SK-MEL-5 (cell line): ENCODE results near the gene POC5. TPM values are rescaled to one million over a fixed set of nuclear protein-coding genes. Genes with fewer than 3 reads are reported as not detected.

Experiments used
- DNase-seq: peaks from one replicate; pipeline ENCODE4 v3.0.0-alpha.2; 2016; ENCODE audit warnings: low read depth, low spot score
- in situ Hi-C: cut with HindIII; loops from 2 replicates; pipeline ENCODE4 v1.10.0; 2016; ENCODE audit warnings: low sequenced_read_pairs, high pct_unique_total_duplicates, low pct_unique_long_range_greater_than_20kb
- total RNA-seq: library from RNA; depleted of rRNA; stranded (reverse); fragments of >200 nt; shearing (Covaris generic); gene quantifications from 2 replicates; pipeline ENCODE4 v1.2.3, GENCODE V29; 2014

Gene POC5
- total RNA-seq, 1 experiment from 2014 or later = 18.3 TPM

GRCh38 chr5:75668977-75669689, 48.1 kb downstream of the POC5 start:
- DNase-seq = peak; percentile 24
- in situ Hi-C loops = no loop called here

DNA sequence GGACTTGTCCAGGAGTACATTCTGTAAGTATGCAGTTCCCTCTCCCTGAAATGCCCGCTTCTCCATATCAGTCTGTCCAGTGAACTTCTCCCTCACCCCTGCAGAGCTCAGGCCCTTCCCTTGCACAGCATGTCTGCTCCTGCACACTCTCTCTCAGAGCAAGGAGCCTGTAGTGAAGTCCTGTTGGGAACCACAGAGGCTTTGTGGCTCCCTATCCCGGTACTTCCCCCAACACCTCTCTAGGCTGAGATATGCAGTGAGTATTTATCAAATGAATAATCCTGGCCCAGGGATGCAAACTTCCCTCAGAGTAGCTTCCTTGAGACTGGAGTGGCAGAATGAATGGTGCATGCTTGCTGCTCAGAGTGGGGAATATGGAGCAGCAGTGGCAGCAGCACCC, 48.8 kb downstream of the POC5 start:
- in situ Hi-C loops = no loop called here
- DNase-seq = no peak

DNA sequence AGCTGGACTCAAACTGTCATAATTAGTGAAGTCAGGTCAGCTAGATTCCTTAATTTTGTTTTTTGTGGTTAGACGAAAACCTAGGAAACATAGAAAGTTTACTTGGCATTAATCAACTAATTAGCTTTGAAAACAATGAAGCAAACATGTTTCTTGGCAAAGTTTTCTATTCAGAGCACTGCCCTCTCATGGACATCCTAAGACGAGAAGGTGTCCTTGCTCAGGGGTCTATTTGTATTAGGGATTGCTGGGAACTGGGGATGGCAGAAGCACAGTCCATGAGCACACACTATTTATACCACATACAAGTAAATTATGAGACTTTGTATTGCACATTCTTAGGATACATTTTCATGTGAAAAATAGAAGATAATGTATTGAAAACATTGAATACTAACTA, 49.7 kb downstream of the POC5 start:
- peak; percentile 40 for DNase-seq
- in situ Hi-C loops = no loop called here

- peak; percentile 46 for DNase-seq
- in situ Hi-C loops = no loop called here
Observed at GRCh38 chr5:75666801-75667200, 50.4 kb downstream of the POC5 start.

DNA sequence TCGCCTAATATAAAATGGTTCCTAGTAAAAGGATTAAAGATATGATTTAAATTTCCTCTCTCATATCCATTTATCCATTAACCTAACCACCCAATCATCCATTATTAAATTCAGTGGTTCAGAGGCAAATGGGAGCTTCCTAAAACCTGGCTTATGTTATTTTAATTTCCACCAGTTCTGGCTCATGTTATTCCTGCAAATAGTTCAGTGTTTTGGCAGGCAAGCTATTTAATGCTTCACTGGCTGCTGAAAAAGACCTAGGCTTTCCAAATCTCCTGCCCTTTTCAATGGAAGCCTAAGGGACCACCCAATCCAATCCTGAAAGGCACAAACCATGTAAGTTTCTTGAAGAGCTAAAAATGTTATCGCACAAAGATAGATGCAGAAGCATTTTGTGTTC, 52.3 kb downstream of the POC5 start:
- in situ Hi-C loops = no loop called here
- DNase-seq = no peak

DNA sequence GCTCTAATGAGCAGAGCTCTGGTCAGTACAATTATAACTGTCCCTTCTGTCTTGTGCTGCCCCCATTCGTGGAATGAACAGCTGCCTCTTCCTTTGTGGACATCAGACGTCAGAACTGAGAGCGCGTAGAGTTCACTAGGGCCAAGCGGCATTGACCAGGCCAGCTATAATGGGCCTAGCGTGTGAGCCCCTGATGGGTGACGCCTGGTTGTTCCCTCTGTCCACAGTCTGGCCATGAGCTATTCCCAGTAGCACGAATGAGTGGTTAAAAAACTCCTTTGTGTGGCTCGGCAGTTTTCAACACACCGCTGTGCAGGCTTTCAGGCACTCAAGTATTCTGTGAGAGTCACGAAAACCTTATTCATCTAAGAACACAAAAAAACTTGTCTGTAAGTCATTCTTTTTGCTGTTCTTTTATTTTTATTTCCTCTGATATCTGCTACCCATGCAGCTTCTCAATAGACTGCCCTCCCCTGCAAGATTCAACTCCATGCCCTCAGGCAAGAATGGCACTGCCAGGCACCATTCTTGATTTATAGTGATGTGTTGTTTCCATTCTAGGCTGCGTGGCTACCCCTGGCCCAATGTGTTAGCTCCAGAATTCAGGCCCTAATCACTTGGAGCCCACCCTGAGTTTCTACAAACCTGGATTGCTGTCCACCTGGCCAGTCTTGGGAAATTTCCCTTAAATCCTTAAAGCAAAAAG, 53.5 kb downstream of the POC5 start:
- in situ Hi-C loops = no loop called here
- DNase-seq = peak; percentile 86

GRCh38 chr5:75662061-75662460, 55.2 kb downstream of the POC5 start:
- in situ Hi-C loops = no loop called here
- no peak for DNase-seq

DNA sequence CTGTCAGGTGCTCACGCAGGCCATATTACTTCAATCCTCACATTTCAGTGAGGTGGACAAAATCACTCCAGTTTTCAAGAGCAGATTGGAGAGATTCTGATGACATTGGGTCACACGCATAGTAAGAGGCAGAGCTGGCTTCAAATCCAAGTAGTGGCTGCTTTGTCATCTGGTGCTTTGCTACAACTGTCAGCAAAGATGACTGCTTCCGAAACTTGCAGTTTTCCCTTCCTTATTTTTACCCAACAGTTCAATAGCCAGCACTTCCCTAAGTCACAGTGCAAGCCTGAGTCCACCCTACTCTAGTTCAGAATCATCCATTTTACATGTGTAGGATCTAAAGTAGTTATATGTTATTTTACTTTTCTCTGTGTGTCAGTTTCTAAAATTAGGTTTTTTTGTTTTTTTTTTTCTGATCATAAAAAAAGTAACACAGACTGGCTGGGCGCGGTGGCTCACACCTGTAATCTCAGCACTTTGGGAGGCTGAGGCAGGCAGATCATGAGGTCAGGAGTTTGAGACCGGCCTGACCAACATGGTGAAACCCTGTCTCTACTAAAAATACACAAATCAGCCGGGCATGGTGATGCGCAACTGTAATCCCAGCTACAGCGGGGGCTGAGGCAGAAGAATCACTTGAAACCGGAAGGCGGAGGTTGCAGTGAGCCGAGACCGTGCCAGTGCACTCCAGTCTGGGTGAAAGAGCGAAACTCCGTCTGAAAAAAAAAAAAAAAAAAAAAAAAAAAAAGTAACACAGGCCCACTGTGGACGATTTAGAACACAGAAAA, 56.4 kb downstream of the POC5 start:
- in situ Hi-C loops = no loop called here
- DNase-seq = no peak

GRCh38 chr5:75659791-75660450, 57.3 kb downstream of the POC5 start:
- no peak for DNase-seq
- in situ Hi-C loops = no loop called here

- in situ Hi-C loops = no loop called here
- peak; percentile 49 for DNase-seq
Observed at GRCh38 chr5:75656311-75657003, 60.8 kb downstream of the POC5 start.

DNA sequence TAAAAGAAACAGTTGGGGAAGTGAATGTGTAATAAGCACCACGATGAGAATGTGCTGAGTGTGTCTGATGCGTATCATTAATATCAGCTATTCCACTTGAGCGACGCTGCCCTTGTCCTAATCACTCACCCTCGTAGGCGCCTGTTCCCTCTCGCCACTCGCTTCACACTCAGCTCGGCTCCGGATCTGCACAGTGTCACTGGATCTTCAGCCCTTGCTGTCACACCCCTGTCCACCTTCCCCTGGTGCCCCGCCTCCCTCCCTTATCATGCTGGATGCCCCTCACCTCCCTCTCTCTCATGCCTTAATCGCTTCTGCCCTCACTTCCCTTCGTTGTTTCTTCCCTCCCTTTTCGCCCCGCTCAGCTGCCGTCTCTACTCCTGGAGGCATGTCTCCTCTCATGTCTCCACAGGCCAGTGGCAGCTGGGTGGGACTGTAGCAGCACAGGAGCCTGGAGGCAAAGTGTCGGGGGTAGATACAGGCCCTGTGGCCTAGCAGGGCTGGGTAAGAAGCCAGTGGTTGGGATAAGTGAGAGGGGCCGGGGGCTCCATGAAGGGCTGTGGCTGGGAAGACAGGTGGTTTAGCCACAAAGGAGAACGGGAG, 62.4 kb downstream of the POC5 start:
- DNase-seq = no peak
- in situ Hi-C loops = no loop called here

- no peak for DNase-seq
- in situ Hi-C loops = no loop called here
Observed at GRCh38 chr5:75653521-75653920, 63.7 kb downstream of the POC5 start.

DNA sequence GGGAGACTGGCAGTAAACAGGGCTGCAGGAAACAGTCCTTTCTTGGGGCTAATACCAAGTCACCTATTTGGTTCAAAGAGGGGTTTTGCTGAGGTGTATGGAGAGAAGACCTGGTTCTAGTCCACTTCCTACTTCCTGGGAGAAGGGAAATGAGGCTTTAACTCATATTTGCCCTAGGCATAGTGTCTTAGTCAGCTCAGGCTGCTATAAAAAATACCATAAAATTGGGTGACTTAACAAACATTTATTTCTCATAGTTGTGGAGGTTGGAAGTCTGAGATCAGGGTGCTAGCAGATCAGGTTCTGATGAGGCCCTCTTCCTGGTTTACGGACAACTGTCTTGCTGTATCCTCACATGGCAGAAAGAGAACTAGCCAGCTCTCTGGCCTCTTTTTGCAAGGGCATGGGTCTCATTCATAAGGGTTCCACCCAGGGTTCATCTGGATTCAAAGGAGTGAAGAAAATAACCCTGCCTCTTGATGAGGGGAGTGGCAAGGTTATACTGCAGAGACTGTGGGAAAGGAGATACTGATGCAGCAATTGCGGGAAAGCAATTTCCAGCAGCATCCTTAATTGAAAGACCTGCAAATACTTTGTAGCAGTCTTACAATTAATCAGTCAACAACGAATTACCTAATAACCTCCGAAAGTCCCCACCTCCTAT, 65.5 kb downstream of the POC5 start:
- DNase-seq = no peak

DNA sequence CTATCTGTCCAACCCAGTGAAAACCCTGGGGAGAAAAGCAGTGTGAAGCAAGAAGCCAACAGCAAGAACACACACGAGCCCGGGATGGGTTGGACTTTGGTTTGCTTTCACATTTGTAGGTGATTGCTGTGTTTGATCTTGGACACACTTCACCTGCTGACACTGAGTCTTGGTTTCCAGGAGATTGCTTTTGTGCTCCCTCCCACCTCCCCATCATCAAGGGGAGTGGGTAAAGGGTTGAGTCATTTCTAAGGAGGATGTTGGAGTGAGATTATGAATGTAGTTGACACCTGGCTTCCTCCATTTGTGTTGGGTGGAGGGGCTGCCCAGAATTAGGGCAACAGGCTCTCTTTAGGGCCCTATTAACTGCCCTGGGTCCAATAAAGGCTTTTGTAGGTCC, 68.5 kb downstream of the POC5 start:
- DNase-seq = no peak
- in situ Hi-C loops = no loop called here

More for the DNA sequence above, 65.5 kb downstream of the POC5 start:
- in situ Hi-C loops = no loop called here

DNA sequence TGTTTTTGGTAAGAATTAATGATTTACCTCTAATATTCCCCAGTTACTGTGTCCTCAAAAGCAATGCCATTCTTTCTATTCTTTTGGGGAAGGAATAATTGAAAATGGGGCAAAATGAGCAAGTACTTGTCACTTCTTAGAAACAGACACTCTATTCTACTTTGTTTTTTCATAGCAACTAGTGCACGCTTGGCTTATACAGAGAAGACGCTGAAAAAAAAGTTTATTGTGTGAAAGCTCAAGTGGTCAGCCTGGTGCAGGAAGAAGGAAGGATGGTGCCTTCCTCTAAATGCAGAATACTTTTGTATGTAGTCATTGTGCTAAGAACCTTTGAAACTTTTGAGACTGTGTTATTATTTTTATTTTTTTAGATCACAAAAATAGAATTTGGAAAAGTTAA, 76.4 kb downstream of the POC5 start:
- in situ Hi-C loops = no loop called here
- DNase-seq = no peak

DNA sequence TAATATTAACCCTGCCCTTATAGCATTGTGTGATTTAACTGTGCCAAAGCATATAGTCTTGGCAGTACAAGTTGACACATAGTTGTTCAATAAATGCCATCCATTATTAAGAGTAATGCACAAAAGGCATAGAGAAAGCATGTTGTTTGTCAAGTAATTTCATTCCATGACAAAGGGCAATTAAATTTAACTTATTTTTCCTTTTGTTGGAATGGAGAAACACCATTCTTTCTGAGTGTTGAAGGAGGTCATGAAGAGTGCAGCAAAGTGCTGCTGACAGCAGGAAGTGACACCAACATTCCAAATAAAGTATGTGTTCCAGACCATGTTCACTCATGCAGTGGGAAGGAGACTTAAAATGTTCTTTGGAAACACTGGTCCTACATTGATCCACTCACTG, 76.8 kb downstream of the POC5 start:
- DNase-seq = no peak
- in situ Hi-C loops = no loop called here
